ENCODE results near the gene SLAMF6. TPM values are rescaled to one million over a fixed set of nuclear protein-coding genes. Genes with fewer than 3 reads are reported as not detected.

Gene SLAMF6
- polyA plus RNA-seq, 1 experiment: not detected

GRCh38 chr1:160496334-160496733, 26.7 kb downstream of the SLAMF6 start:
- ChIA-PET POLR2A (no interaction called here), CTCF (no interaction called here)
- no peak for TF ChIP-seq CTCF (IDR thresholded peaks at IDR 0.05; ENCODE audit: insufficient read depth, low read depth, low read length)
- Histone ChIP-seq H3K4me3 (ENCODE audit: low read depth, low read length) (no peak overlapping the region), H3K27me3 (ENCODE audit: control insufficient read depth, insufficient read depth, low read length) (no peaks in the 10 kb centered on the region), H3K36me3 (ENCODE audit: control insufficient read depth, insufficient read depth, low read length) (no peaks in the 10 kb centered on the region)
- no peak for DNase-seq (ENCODE audit: low read depth)

- H3K36me3 ChIP-seq (ENCODE audit: control insufficient read depth, insufficient read depth, low read length): no peaks in the 10 kb centered on the region
- ChIA-PET CTCF (no interaction called here), POLR2A (no interaction called here)
- TF ChIP-seq CTCF (IDR thresholded peaks at IDR 0.05; ENCODE audit: insufficient read depth, low read depth, low read length): peak; percentile 33
- DNase-seq (ENCODE audit: low read depth): no peak
- H3K4me3 ChIP-seq (ENCODE audit: low read depth, low read length): no peak overlapping the region
- no peaks in the 10 kb centered on the region for H3K27me3 ChIP-seq (ENCODE audit: control insufficient read depth, insufficient read depth, low read length)
These were observed 28.4 kb downstream of the SLAMF6 start for GRCh38 chr1:160494620-160495019.

- ChIA-PET POLR2A (no interaction called here), CTCF (no interaction called here)
- Histone ChIP-seq H3K27me3 (ENCODE audit: control insufficient read depth, insufficient read depth, low read length) (no peaks in the 10 kb centered on the region), H3K4me3 (ENCODE audit: low read depth, low read length) (no peak overlapping the region), H3K36me3 (ENCODE audit: control insufficient read depth, insufficient read depth, low read length) (no peaks in the 10 kb centered on the region)
- no peak for DNase-seq (ENCODE audit: low read depth)
- TF ChIP-seq CTCF (IDR thresholded peaks at IDR 0.05; ENCODE audit: insufficient read depth, low read depth, low read length): no peak
These were observed 30.4 kb downstream of the SLAMF6 start for GRCh38 chr1:160492617-160493016.

GRCh38 chr1:160491981-160492380, 31.1 kb downstream of the SLAMF6 start:
- TF ChIP-seq CTCF (IDR thresholded peaks at IDR 0.05; ENCODE audit: insufficient read depth, low read depth, low read length): no peak
- ChIA-PET CTCF (no interaction called here), POLR2A (no interaction called here)

GRCh38 chr1:160491017-160491416, 32.0 kb downstream of the SLAMF6 start:
- no peak for TF ChIP-seq CTCF (IDR thresholded peaks at IDR 0.05; ENCODE audit: insufficient read depth, low read depth, low read length)
- POLR2A ChIA-PET: no interaction called here

More at GRCh38 chr1:160491981-160492380, 31.1 kb downstream of the SLAMF6 start:
- no peak overlapping the region for H3K4me3 ChIP-seq (ENCODE audit: low read depth, low read length)
- H3K27me3 ChIP-seq (ENCODE audit: control insufficient read depth, insufficient read depth, low read length): no peaks in the 10 kb centered on the region
- no peak for DNase-seq (ENCODE audit: low read depth)
- no peaks in the 10 kb centered on the region for H3K36me3 ChIP-seq (ENCODE audit: control insufficient read depth, insufficient read depth, low read length)

More at GRCh38 chr1:160491017-160491416, 32.0 kb downstream of the SLAMF6 start:
- DNase-seq (ENCODE audit: low read depth): no peak
- no peaks in the 10 kb centered on the region for H3K27me3 ChIP-seq (ENCODE audit: control insufficient read depth, insufficient read depth, low read length)
- CTCF ChIA-PET: no interaction called here
- no peaks in the 10 kb centered on the region for H3K36me3 ChIP-seq (ENCODE audit: control insufficient read depth, insufficient read depth, low read length)
- no peak overlapping the region for H3K4me3 ChIP-seq (ENCODE audit: low read depth, low read length)
